GM12878 (cell line): ENCODE results near the gene MDM1. TPM values are rescaled to one million over a fixed set of nuclear protein-coding genes. Genes with fewer than 3 reads are reported as not detected.

Experiments used
- ATAC-seq: fragments of 200-7000 bp; cut with Tn5 transposase; 3 replicates; pipeline ENCODE4 v1.9.1; 2020; ENCODE audit warnings: mild to moderate bottlenecking, moderate library complexity
- BruUV-seq: library from RNA; stranded (reverse); fragments of 400-500 nt; replicated peaks from 2 replicates; lab custom pipeline; 2021; lab: Mats Ljungman, UMichigan
- CTCF ChIA-PET: fragments of 300-600 bp; sonication (Branson Sonifier 250); formaldehyde crosslinking; extraction: SDS; loops from one replicate; lab custom pipeline; 2021; ENCODE audit warnings: inconsistent platforms; lab: Yijun Ruan, JAX
- POLR2A ChIA-PET: fragments of 350-600 bp; formaldehyde crosslinking; extraction: SDS; loops from one replicate; lab custom pipeline; 2021; ENCODE audit warnings: inconsistent platforms; lab: Charles Lee
- RAD21 ChIA-PET: fragments of 300-600 bp; sonication (Branson Sonifier 250); formaldehyde crosslinking; loops from one replicate; lab custom pipeline; 2023; ENCODE audit warnings: antibody characterized with exemption; ENCODE audit not compliant: unreplicated experiment; lab: Charles Lee
- SMC1A ChIA-PET: fragments of 300-600 bp; sonication (Branson Sonifier 250); formaldehyde crosslinking; loops from one replicate; lab custom pipeline; 2023; ENCODE audit not compliant: unreplicated experiment, uncharacterized antibody; lab: Charles Lee
- DNase-seq: peaks from one replicate; pipeline ENCODE4 v3.0.0-alpha.2; 2011; ENCODE audit warnings: low read depth, low spot score
- FAIRE-seq: peaks from 3 replicates; lab custom pipeline; 2011; peaks lifted over from hg19 to GRCh38; lab: Jason Lieb, UNC
- H2AFZ ChIP-seq: 2 replicates; pipeline ENCODE4 v1.6.0; 2011; ENCODE audit warnings: low read depth, low read length, control low read depth; ENCODE audit not compliant: control insufficient read depth
- H3K27ac ChIP-seq: 2 replicates; pipeline ENCODE4 v1.5.1; 2011; ENCODE audit warnings: control low read depth; ENCODE audit not compliant: control insufficient read depth, insufficient read depth
- H3K27me3 ChIP-seq, 2 experiments: replicated peaks in 1 of 2; 2 replicates each; pipeline versions ENCODE4 v1.6.0 to v1.6.1; 2011; ENCODE audit warnings: low read length in 1 of 2; ENCODE audit not compliant: control insufficient read depth in 2 of 2, insufficient read depth in 2 of 2
- H3K36me3 ChIP-seq, 2 experiments: 2 replicates each; pipeline ENCODE4 v1.5.1; 2011; ENCODE audit warnings: low read length in 1 of 2; ENCODE audit not compliant: control insufficient read depth in 2 of 2, insufficient read depth in 2 of 2
- H3K4me1 ChIP-seq: 2 replicates; pipeline ENCODE4 v1.6.1; 2011; ENCODE audit warnings: mild to moderate bottlenecking, low read length, moderate library complexity, mixed read lengths; ENCODE audit not compliant: control insufficient read depth, insufficient read depth
- H3K4me2 ChIP-seq: 2 replicates; pipeline ENCODE4 v1.6.0; 2011; ENCODE audit warnings: control low read depth; ENCODE audit not compliant: control insufficient read depth, insufficient read depth
- H3K4me3 ChIP-seq: fragments of 200-600 bp; sonication (generic); 2 replicates; pipeline ENCODE4 v1.5.1; 2016
- H3K79me2 ChIP-seq: 2 replicates; pipeline ENCODE4 v1.6.0; 2011; ENCODE audit warnings: low read length; ENCODE audit not compliant: control insufficient read depth, insufficient read depth
- H3K9ac ChIP-seq: 2 replicates; pipeline ENCODE4 v1.8.0; 2011; ENCODE audit warnings: low read length, control low read depth, mixed read lengths; ENCODE audit not compliant: control insufficient read depth, insufficient read depth
- H3K9me3 ChIP-seq: replicated peaks from 3 replicates; pipeline ENCODE4 v1.5.1; 2011; ENCODE audit warnings: mild to moderate bottlenecking, low read length; ENCODE audit not compliant: control insufficient read depth, insufficient read depth
- H4K20me1 ChIP-seq: 2 replicates; pipeline ENCODE4 v1.6.0; 2011; ENCODE audit not compliant: control insufficient read depth, insufficient read depth
- CBX5 ChIP-seq: sonication (generic); IDR thresholded peaks from 2 replicates; pipeline ENCODE4 v1.6.1; 2016; ENCODE audit warnings: low read depth, moderate library complexity, mild to moderate bottlenecking, inconsistent platforms
- CEBPB ChIP-seq, 2 experiments: fragments of 150-350 bp in 1 of 2; IDR thresholded peaks; 2 replicates each; pipeline ENCODE4 v1.6.1; 2012 to 2014; ENCODE audit warnings: low read depth in 2 of 2, low read length in 2 of 2, borderline replicate concordance in 1 of 2, inconsistent platforms in 1 of 2
- CREM ChIP-seq: IDR thresholded peaks from 2 replicates; pipeline ENCODE4 v1.6.1; 2014; ENCODE audit warnings: antibody characterized with exemption, low read depth
- CTCF ChIP-seq, 3 experiments: IDR thresholded peaks in 2 of 3; conservative IDR thresholded peaks in 1 of 3; 2 replicates each; pipeline ENCODE4 v1.5.1; 2011; ENCODE audit warnings: low read depth in 3 of 3, low read length in 3 of 3, mild to moderate bottlenecking in 3 of 3, control low read depth in 2 of 3, moderate library complexity in 2 of 3, inconsistent platforms in 1 of 3, mixed read lengths in 1 of 3; ENCODE audit not compliant: control insufficient read depth in 2 of 3, insufficient read depth in 1 of 3; ENCODE audit errors: extremely low read depth in 1 of 3
- GATAD2B ChIP-seq: fragments of 450-650 bp; conservative IDR thresholded peaks from 2 replicates; pipeline ENCODE4 v1.6.1; 2017; ENCODE audit warnings: low read depth, mild to moderate bottlenecking, moderate library complexity
- IKZF2 ChIP-seq, 2 experiments: fragments of 450-650 bp; IDR thresholded peaks; 2 replicates each; pipeline ENCODE4 v1.6.1; 2017; ENCODE audit warnings: mild to moderate bottlenecking in 2 of 2, moderate library complexity in 2 of 2
- IRF4 ChIP-seq: IDR thresholded peaks from 2 replicates; pipeline ENCODE4 v1.6.1; 2011; ENCODE audit warnings: low read depth, low read length
- RAD51 ChIP-seq: fragments of 450-650 bp; IDR thresholded peaks from 2 replicates; pipeline ENCODE4 v1.6.1; 2016; ENCODE audit warnings: moderate library complexity, mild to moderate bottlenecking, inconsistent platforms
- RELB ChIP-seq: fragments of 450-650 bp; IDR thresholded peaks from 2 replicates; pipeline ENCODE4 v1.6.1; 2017; ENCODE audit warnings: low read depth, mild to moderate bottlenecking, moderate library complexity
- STAT3 ChIP-seq: IDR thresholded peaks from 2 replicates; pipeline ENCODE4 v1.6.1; 2011; ENCODE audit warnings: low read depth, low read length, improper control_type of control experiment
- TCF3 ChIP-seq: IDR thresholded peaks from 2 replicates; pipeline ENCODE4 v1.6.1; 2012; ENCODE audit warnings: low read depth, mild to moderate bottlenecking, low read length, borderline replicate concordance; ENCODE audit not compliant: insufficient read depth
- ZNF687 ChIP-seq: fragments of 450-650 bp; IDR thresholded peaks from 2 replicates; pipeline ENCODE4 v1.6.1; 2017; ENCODE audit warnings: mild to moderate bottlenecking, moderate library complexity
- WGBS: methylation state at CpG from one replicate; pipeline ENCODE4 v1.1.6; 2016; ENCODE audit warnings: low lambda C conversion rate; ENCODE audit not compliant: insufficient replicate concordance, insufficient coverage; ENCODE audit errors: missing lambda C conversion rate; 5-methylcytosine and 5-hydroxymethylcytosine counted together
- in situ Hi-C: fragments of 300-500 bp; cut with MboI; formaldehyde crosslinking; loops from 9 replicates; pipeline ENCODE4 v1.14.3; 2018; ENCODE audit warnings: mixed read lengths
- intact Hi-C: fragments of 100-400 bp; cut with micrococcal nuclease; formaldehyde crosslinking; loops from one replicate; pipeline ENCODE4 v1.14.2; 2022; ENCODE audit not compliant: unreplicated experiment
- polyA plus RNA-seq, 11 experiments: library from polyadenylated mRNA; depleted of rRNA in 4 of 11; unstranded in 6 of 11; stranded (reverse) in 5 of 11; fragments of >200 nt; fragmentation: Nextera tagmentation in 4 of 11; fragmentation: Illumina TruSeq in 1 of 11; extraction: Ambion mirVana in 4 of 11; extraction: Trizol in 1 of 11; gene quantifications; 1 replicate in 1 of 11; 2 replicates in 10 of 11; pipeline versions ENCODE4 v1.2.1 to v1.2.3, GENCODE V29; 2011 to 2016; ENCODE audit warnings: inconsistent platforms in 2 of 11, missing spikeins in 2 of 11, low read depth in 1 of 11
- total RNA-seq, 4 experiments: library from RNA; depleted of rRNA in 3 of 4; stranded (reverse); fragments of >200 nt in 3 of 4; fragmentation: Illumina TruSeq in 1 of 4; extraction: Trizol in 1 of 4; gene quantifications; 2 replicates each; pipeline versions ENCODE4 v1.2.1 to v1.2.3, GENCODE V29; 2013 to 2021

MDM1 gene
- total and polyA plus RNA-seq, 10 of the 15 experiments (the other 5 are each of a cell fraction or from before 2014, with no cell fraction given), result 10.1 to 25.3 (median 16.5) TPM

GRCh38 chr12:68375756-68376695, 43.9 kb upstream of the MDM1 start:
- Histone ChIP-seq H3K9me3 (no peaks in the 10 kb centered on the region), H2AFZ (no peak overlapping the region), H3K9ac (no peak overlapping the region), H3K4me2 (peak overlapping the region; percentile 14; the same call in 1 of the 2 replicates), H3K4me1 (peaks cover 34% of the 10 kb centered on the region), H4K20me1 (no peaks in the 10 kb centered on the region), H3K27me3 (no peaks in the 10 kb centered on the region), H3K79me2 (no peaks in the 10 kb centered on the region), H3K36me3 (no peaks in the 10 kb centered on the region), H3K27ac (no peak overlapping the region), H3K4me3 (no peak overlapping the region)
- ChIA-PET RAD21 (interaction anchor here (1.0 to 5.8 kb wide), 9 partner anchors 9 to 105 kb away, joined by 3 to 58 read pairs (median 32); no protein-coding TSS in a partner anchor), CTCF (interaction anchor here (0.6 to 1.7 kb wide), 9 partner anchors 8 to 245 kb away, joined by 3 to 6 read pairs (median 3); no protein-coding TSS in a partner anchor), SMC1A (interaction anchor here (0.6 to 10.2 kb wide), 17 partner anchors 9 to 754 kb away, joined by 3 to 153 read pairs (median 8); partner anchors contain the start of gene RAP1B), POLR2A (interaction anchor here (0.7 to 4.8 kb wide), 6 partner anchors 19 to 237 kb away, joined by 3 to 40 read pairs (median 6); no protein-coding TSS in a partner anchor)
- no peak for FAIRE-seq
- no TSS peak for BruUV-seq
- no peak for ATAC-seq
- in situ Hi-C loops, result no loop called here
- no peak for DNase-seq
- WGBS, result 60% methylated on average over 4 of the region's 4 CpGs
- intact Hi-C loops, result no loop called here
- TF ChIP-seq RELB (no peak), CTCF (IDR thresholded peaks at IDR 0.05 in 2 of 3, conservative IDR thresholded peaks at IDR 0.05 in 1 of 3; ENCODE audit: control insufficient read depth in 2 of 3, extremely low read depth in 1 of 3, insufficient read depth in 1 of 3, low read depth in 3 of 3, low read length in 3 of 3) (no peak), GATAD2B (no peak), CBX5 (no peak), STAT3 (no peak), CREM (no peak), ZNF687 (no peak), CEBPB (IDR thresholded peaks at IDR 0.05; ENCODE audit: borderline replicate concordance in 1 of 2, low read depth in 2 of 2, low read length in 2 of 2) (no peak), IKZF2 (IDR thresholded peaks at IDR 0.05) (no peak), IRF4 (no peak), RAD51 (no peak), TCF3 (no peak)
